ENCODE results near the gene SYPL2. TPM values are rescaled to one million over a fixed set of nuclear protein-coding genes. Genes with fewer than 3 reads are reported as not detected.

SYPL2 gene
- total and polyA plus RNA-seq, 2 of the 8 experiments (the other 6 are each of a cell fraction or from before 2014, with no cell fraction given) = 1.5 TPM

GRCh38 chr1:109527098-109527811 lies 60.9 kb downstream of the SYPL2 start:
- no peaks in the 10 kb centered on the region for H3K27me3 ChIP-seq (replicated peaks in 1 of 4; ENCODE audit: control insufficient read depth in 3 of 4, extremely low read depth in 1 of 4, insufficient read depth in 3 of 4, low read length in 3 of 4)
- H3K9ac ChIP-seq (replicated peaks in 1 of 4; ENCODE audit: extremely low read depth in 1 of 4, low read depth in 3 of 4, low read length in 3 of 4) = no peak overlapping the region
- no peak overlapping the region for H2BK12ac ChIP-seq (ENCODE audit: low read depth, low read length)
- no peak overlapping the region for H3K4ac ChIP-seq (replicated peaks; ENCODE audit: insufficient read length, low read depth, low read length)
- H3K79me1 ChIP-seq (ENCODE audit: low read depth, low read length) = no peaks in the 10 kb centered on the region
- H3K23me2 ChIP-seq (ENCODE audit: low read depth, low read length) = no peaks in the 10 kb centered on the region; the same call in 1 of the 2 replicates
- no peak overlapping the region for H3K14ac ChIP-seq (ENCODE audit: insufficient read length)
- 88% methylated on average over 14 of the region's 14 CpGs; no CpG with 5 or more reads in 1 of the 2 experiments for whole genome bisulfite sequencing, 2 experiments (ENCODE audit: extremely low coverage in 1 of 2, insufficient coverage in 1 of 2, insufficient read length in 1 of 2, insufficient replicate concordance in 2 of 2, low coverage in 1 of 2, low lambda C conversion rate in 2 of 2, missing lambda C conversion rate in 1 of 2)
- no peak overlapping the region for H2BK120ac ChIP-seq (replicated peaks; ENCODE audit: low read depth, low read length)
- H2BK5ac ChIP-seq (ENCODE audit: low read depth, low read length) = no peak overlapping the region
- no peaks in the 10 kb centered on the region for H3K9me3 ChIP-seq (ENCODE audit: insufficient read depth in 2 of 2, low read depth in 1 of 2, low read length in 1 of 2)
- ChIA-PET CTCF (ENCODE audit: partially characterized antibody) (interaction anchor here (0.7 to 26.3 kb wide), 4 partner anchors 11 to 263 kb away, joined by 3 to 1755 read pairs (median 4); partner anchors contain the start of genes AMIGO1, ATXN7L2 and CYB561D1), POLR2A (ENCODE audit: partially characterized antibody) (interaction anchor here (1.2 kb wide), 1 partner anchor 34 kb away, joined by 3 read pairs; the partner anchor contains the start of gene CYB561D1)
- no peak for FAIRE-seq
- no peak overlapping the region for H3K4me2 ChIP-seq (ENCODE audit: insufficient read depth in 1 of 2, low read depth in 2 of 2, low read length in 2 of 2)
- TF ChIP-seq SUZ12 (IDR thresholded peaks at IDR 0.05; ENCODE audit: low read length) (peak; percentile 14; the same call in 1 of the 2 replicates), SP2 (IDR thresholded peaks at IDR 0.05; ENCODE audit: low read length) (no peak)
- TF ChIP-seq, protein P1, sequence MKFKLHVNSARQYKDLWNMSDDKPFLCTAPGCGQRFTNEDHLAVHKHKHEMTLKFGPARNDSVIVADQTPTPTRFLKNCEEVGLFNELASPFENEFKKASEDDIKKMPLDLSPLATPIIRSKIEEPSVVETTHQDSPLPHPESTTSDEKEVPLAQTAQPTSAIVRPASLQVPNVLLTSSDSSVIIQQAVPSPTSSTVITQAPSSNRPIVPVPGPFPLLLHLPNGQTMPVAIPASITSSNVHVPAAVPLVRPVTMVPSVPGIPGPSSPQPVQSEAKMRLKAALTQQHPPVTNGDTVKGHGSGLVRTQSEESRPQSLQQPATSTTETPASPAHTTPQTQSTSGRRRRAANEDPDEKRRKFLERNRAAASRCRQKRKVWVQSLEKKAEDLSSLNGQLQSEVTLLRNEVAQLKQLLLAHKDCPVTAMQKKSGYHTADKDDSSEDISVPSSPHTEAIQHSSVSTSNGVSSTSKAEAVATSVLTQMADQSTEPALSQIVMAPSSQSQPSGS (IDR thresholded peaks at IDR 0.05; ENCODE audit: low read length) = no peak
- H3K79me2 ChIP-seq (ENCODE audit: control insufficient read depth in 1 of 2, insufficient read depth in 2 of 2, low read length in 2 of 2) = no peaks in the 10 kb centered on the region
- no peaks in the 10 kb centered on the region for H4K20me1 ChIP-seq (replicated peaks in 1 of 2; ENCODE audit: control insufficient read depth in 1 of 2, insufficient read depth in 2 of 2, low read length in 2 of 2)
- H3K23ac ChIP-seq (ENCODE audit: insufficient read length) = no peak overlapping the region
- no peak overlapping the region for H4K91ac ChIP-seq (replicated peaks; ENCODE audit: insufficient read length, low read length)
- H4K5ac ChIP-seq (ENCODE audit: insufficient read length, low read depth, low read length) = no peak overlapping the region
- H2BK15ac ChIP-seq (ENCODE audit: low read length) = no peak overlapping the region
- no peak overlapping the region for H3K4me3 ChIP-seq (ENCODE audit: extremely low read depth in 1 of 4, insufficient read depth in 2 of 4, low read depth in 3 of 4, low read length in 4 of 4)
- no peaks in the 10 kb centered on the region for H3K36me3 ChIP-seq (ENCODE audit: control insufficient read depth in 2 of 4, insufficient read depth in 4 of 4, low read length in 3 of 4)
- H3K18ac ChIP-seq (ENCODE audit: extremely low read depth, low read length) = no peak overlapping the region
- H3K4me1 ChIP-seq (replicated peaks in 1 of 4; ENCODE audit: control insufficient read depth in 3 of 4, insufficient read depth in 4 of 4, low read length in 3 of 4) = peaks cover 0 to 3% (median 0%) of the 10 kb centered on the region in 4 experiments; a peak in 1 of 7 replicates
- DNase-seq (ENCODE audit: low read depth in 1 of 2, low spot score in 2 of 2) = no peak
- H3K27ac ChIP-seq (ENCODE audit: low read depth, low read length) = no peak overlapping the region
- no peak overlapping the region for H2BK20ac ChIP-seq (ENCODE audit: low read length)
- 0 out of 2 replicates have a peak overlapping the region, but pooled peaks have one; percentile 53 for H4K8ac ChIP-seq (ENCODE audit: extremely low read depth, insufficient read depth, low read length)
- H2AK5ac ChIP-seq (ENCODE audit: low read depth, low read length) = no peak overlapping the region
- no peak overlapping the region for H2AFZ ChIP-seq (ENCODE audit: low read length)
- H3K56ac ChIP-seq (replicated peaks; ENCODE audit: insufficient read length, low read depth, low read length) = no peak overlapping the region
